ENCODE results near the gene RCBTB2. TPM values are rescaled to one million over a fixed set of nuclear protein-coding genes. Genes with fewer than 3 reads are reported as not detected.
A peak's percentile ranks its signal among the peaks of the same experiment; 100 is the strongest.

Gene RCBTB2
- total RNA-seq, 1 experiment from 2014 or later, result 10.3 TPM

DNA sequence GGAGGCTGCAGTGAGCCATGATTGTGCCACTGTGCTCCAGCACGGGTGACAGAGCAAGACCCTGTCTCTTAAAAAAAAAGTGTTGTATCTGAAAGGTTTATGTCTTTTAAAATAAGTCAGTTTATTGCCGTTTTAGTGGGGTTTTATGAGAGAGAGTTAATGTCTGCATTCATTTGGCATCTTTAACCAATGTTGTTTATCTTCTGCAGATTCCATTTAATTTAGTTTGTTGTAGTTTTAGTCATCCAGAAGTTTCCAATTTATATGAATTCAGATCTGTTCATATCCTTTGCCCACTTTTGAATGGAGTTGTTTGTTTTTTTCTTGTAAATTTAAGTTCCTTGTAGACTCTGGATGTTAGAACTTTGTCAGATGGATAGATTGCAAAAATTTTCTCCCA is 83.2 kb downstream of the RCBTB2 start:
- no peak for DNase-seq (ENCODE audit: low read depth)

DNA sequence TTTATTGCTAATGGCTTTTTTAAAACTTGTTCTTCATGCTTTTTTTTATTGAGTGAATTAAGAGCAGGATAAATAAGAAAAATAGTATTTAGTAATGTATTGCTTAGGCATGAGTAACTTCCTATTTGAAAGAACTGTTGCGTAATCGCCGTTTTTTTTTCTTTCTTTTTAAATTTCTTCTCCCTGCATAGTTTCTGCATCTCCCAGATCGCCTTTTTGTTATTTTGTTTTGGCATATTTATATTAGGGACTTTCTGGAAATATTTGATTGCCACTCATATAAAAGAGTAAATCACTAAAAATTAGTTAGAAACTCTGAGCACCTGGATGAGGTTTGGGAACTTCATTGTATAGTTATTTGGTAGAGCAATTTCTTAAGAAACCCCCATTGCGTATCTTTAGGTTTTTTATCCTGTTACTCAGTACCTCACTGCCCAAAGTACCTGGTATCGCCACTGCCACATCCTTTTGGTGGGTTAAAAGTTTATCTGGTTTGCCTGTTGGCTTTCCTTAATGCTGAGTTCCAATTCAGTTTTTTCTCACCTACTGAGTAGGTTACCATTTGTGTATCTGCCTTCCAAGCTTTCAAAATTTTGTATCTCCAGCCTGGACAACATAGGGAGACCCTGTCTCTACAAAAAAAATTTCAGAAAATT is 83.8 kb downstream of the RCBTB2 start:
- DNase-seq (ENCODE audit: low read depth), result peak; percentile 32

DNA sequence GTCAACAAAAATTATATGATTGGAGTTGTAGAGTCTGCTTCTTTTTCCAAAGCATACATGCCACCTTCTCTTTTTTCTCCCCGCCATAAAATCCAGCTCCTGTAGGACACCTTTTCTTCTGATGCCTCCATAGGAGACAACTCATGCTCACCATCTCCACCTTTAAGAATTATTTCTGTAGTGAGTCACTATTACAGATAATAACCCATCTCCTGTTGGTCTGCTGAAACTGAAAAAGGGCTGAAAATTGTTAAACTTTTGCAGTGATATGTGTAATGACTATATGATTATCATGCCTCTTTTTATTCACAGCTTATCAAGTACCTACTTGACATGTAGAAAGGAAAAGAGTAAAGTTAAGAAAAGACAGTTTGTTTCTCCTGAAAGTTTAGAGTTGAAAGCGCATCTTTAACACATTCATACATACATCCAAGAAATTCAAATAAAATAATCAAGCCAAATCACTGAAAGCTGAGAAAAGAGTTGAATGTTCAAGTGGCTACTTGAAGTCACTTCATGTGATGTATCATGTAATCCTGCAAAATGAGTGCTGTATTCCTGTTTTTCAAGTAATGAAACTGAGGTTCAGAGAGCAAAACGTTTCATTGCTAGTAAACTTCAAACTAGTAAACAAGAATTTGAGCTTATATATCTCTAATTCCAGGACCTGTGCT is 84.5 kb downstream of the RCBTB2 start:
- DNase-seq (ENCODE audit: low read depth), result no peak

DNA sequence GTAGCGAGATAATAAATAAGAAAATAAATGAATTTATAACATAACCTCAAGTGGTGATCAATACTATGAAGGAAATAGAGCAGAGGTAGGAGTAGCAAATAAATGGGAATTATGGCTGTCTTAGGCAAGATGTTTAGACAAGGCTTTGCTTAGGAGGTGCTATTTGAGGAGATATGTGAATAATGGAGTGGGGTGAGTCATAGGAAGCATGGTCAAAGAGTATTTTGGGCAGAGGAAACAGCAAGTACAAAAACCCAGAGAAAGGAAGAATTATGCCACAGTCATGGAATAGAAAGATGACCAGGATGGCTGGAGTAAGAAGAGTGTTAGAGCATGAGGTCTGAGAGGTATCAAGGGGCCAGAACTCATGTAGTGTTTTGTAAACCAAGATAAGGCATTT is 86.4 kb downstream of the RCBTB2 start:
- peak; percentile 78 for DNase-seq (ENCODE audit: low read depth)

DNA sequence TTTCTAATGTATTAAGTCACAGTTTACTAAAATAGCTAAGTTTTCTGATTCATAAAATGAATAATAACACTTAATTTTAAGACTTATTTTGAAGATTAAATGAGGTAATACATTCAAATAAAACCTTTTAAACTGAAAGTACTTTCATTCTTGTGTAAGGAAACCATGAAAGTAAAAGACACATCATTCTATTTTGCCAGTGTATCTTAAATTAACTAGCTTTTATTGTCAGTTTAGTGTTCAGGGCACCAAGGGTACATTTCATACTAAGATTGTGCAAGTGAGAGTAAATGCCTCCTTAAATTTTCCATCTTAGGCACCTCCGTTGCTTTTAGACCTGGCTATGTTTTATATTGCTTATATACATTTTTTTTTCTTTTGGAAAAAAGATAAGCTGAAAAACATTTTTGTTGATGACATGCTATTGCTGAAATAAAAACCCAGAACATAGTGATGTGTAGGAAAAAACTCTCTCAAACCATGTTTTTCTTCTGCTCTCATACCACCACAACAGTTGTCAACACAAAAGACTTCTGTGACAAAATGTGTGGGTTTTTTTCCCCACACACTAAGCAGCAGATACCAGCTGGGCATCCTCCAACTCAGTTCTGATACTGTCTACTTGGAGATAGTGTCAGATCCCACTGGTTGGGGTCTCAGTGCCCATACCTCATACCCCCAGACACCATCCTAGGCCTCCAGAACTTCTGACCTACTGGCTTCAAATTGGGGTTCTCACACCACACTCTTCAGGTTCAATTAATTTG is 89.3 kb downstream of the RCBTB2 start:
- no peak for DNase-seq (ENCODE audit: low read depth)

Other genes with a start within 250 kb of the RCBTB2 start
- 50.7 and 62.0 TPM in 2 replicates for gene RB1, start 229.3 kb downstream of the RCBTB2 start, total RNA-seq (2014; rRNA removed; shearing (Covaris generic))
- gene LPAR6, start 120.0 kb downstream of the RCBTB2 start, total RNA-seq (2014; rRNA removed; shearing (Covaris generic)), result 10.4 and 11.4 TPM in 2 replicates
- gene CYSLTR2, start 120.8 kb upstream of the RCBTB2 start, total RNA-seq (2014; rRNA removed; shearing (Covaris generic)), result not detected in 2 replicates

Data from RPMI7951 (cell line).